Osteocyte (in vitro differentiated cells): ENCODE measurements around the gene SETD4. TPM values are rescaled to one million over a fixed set of nuclear protein-coding genes. Genes with fewer than 3 reads are reported as not detected.

ENCODE experiments used
- DNase-seq: peaks from one replicate; pipeline ENCODE4 v3.0.0; 2021; ENCODE audit warnings: mixed read lengths; ENCODE audit not compliant: unreplicated experiment; ENCODE audit errors: extremely low spot score
- H3K27ac Mint-ChIP-seq: one replicate; pipeline ENCODE4 v1.8.0; 2021; ENCODE audit warnings: mild to moderate bottlenecking, mixed read lengths; ENCODE audit not compliant: unreplicated experiment
- H3K27me3 Mint-ChIP-seq: one replicate; pipeline ENCODE4 v1.8.0; 2021; ENCODE audit warnings: mixed read lengths; ENCODE audit not compliant: unreplicated experiment
- H3K36me3 Mint-ChIP-seq: one replicate; pipeline ENCODE4 v1.8.0; 2021; ENCODE audit warnings: mixed read lengths; ENCODE audit not compliant: unreplicated experiment
- H3K4me1 Mint-ChIP-seq: one replicate; pipeline ENCODE4 v1.8.0; 2021; ENCODE audit warnings: mixed read lengths; ENCODE audit not compliant: unreplicated experiment
- H3K4me3 Mint-ChIP-seq: one replicate; pipeline ENCODE4 v1.8.0; 2021; ENCODE audit warnings: mild to moderate bottlenecking, moderate library complexity, mixed read lengths; ENCODE audit not compliant: unreplicated experiment
- H3K9me3 Mint-ChIP-seq: one replicate; pipeline ENCODE4 v1.8.0; 2021; ENCODE audit warnings: mixed read lengths; ENCODE audit not compliant: unreplicated experiment
- total RNA-seq: library from RNA; stranded (reverse); gene quantifications from 2 replicates; pipeline ENCODE4 v1.2.1, GENCODE V29; 2021
- TF ChIP-seq, protein P1 (sequence below): fragments of 200-600 bp; sonication (generic); IDR thresholded peaks from 2 replicates; pipeline ENCODE4 v1.5.0; 2021; ENCODE audit warnings: antibody characterized with exemption, mild to moderate bottlenecking, moderate library complexity

The SETD4 gene
- total RNA-seq, 1 donor from 2014 or later: 16.6 TPM

GRCh38 chr21:35993875-35994490, 66.3 kb downstream of the SETD4 start:
- no peak for DNase-seq
- Mint-ChIP-seq H3K4me1 (no peaks in the 10 kb centered on the region), H3K36me3 (no peaks in the 10 kb centered on the region), H3K27me3 (peaks cover 34% of the 10 kb centered on the region), H3K27ac (no peak overlapping the region), H3K9me3 (no peaks in the 10 kb centered on the region), H3K4me3 (no peak overlapping the region)
- TF ChIP-seq, protein P1, sequence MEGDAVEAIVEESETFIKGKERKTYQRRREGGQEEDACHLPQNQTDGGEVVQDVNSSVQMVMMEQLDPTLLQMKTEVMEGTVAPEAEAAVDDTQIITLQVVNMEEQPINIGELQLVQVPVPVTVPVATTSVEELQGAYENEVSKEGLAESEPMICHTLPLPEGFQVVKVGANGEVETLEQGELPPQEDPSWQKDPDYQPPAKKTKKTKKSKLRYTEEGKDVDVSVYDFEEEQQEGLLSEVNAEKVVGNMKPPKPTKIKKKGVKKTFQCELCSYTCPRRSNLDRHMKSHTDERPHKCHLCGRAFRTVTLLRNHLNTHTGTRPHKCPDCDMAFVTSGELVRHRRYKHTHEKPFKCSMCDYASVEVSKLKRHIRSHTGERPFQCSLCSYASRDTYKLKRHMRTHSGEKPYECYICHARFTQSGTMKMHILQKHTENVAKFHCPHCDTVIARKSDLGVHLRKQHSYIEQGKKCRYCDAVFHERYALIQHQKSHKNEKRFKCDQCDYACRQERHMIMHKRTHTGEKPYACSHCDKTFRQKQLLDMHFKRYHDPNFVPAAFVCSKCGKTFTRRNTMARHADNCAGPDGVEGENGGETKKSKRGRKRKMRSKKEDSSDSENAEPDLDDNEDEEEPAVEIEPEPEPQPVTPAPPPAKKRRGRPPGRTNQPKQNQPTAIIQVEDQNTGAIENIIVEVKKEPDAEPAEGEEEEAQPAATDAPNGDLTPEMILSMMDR: no peak

- Mint-ChIP-seq H3K4me3 (no peak overlapping the region), H3K4me1 (no peaks in the 10 kb centered on the region), H3K27ac (no peak overlapping the region), H3K36me3 (no peaks in the 10 kb centered on the region), H3K9me3 (no peaks in the 10 kb centered on the region), H3K27me3 (peaks cover 28% of the 10 kb centered on the region)
- TF ChIP-seq, protein P1: no peak
- DNase-seq: no peak
These were observed 69.2 kb downstream of the SETD4 start for GRCh38 chr21:35991131-35991530.

GRCh38 chr21:35990609-35991008, 69.7 kb downstream of the SETD4 start:
- DNase-seq: no peak
- Mint-ChIP-seq H3K4me3 (no peak overlapping the region), H3K4me1 (no peaks in the 10 kb centered on the region), H3K9me3 (no peaks in the 10 kb centered on the region), H3K36me3 (no peaks in the 10 kb centered on the region), H3K27ac (no peak overlapping the region), H3K27me3 (peaks cover 29% of the 10 kb centered on the region)
- TF ChIP-seq, protein P1: no peak

DNA sequence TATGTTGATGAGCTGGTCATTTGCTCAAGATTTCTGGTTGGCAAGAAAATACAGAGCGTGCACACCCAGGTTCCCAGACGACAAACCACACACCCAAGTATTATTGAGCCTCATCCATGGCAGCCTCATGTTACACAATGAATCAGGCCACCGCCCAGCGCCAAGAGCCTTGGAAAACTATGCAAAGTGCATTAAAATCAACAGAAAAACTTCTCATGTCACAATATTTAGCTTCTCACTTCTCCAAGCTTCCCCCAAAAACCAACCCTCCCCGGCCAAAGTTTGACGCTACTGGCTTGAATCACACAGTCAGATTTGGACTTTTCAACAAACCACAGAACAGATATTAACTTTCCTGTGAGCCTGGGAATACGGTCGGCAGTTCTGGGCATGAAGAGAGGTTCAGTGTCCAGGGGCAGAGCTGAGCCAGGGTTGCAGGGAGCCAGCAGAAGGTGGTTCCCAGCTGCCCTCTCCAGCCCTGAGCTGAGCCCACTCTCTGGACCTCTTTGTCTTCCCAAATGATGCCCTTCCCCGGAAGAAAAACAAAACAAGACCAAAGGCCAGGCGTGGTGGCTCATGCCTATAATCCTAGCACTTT, 71.1 kb downstream of the SETD4 start:
- TF ChIP-seq, protein P1: no peak
- Mint-ChIP-seq H3K27ac (no peak overlapping the region), H3K4me3 (no peak overlapping the region), H3K27me3 (peaks cover 38% of the 10 kb centered on the region), H3K4me1 (no peaks in the 10 kb centered on the region), H3K9me3 (no peaks in the 10 kb centered on the region), H3K36me3 (no peaks in the 10 kb centered on the region)
- DNase-seq: no peak

DNA sequence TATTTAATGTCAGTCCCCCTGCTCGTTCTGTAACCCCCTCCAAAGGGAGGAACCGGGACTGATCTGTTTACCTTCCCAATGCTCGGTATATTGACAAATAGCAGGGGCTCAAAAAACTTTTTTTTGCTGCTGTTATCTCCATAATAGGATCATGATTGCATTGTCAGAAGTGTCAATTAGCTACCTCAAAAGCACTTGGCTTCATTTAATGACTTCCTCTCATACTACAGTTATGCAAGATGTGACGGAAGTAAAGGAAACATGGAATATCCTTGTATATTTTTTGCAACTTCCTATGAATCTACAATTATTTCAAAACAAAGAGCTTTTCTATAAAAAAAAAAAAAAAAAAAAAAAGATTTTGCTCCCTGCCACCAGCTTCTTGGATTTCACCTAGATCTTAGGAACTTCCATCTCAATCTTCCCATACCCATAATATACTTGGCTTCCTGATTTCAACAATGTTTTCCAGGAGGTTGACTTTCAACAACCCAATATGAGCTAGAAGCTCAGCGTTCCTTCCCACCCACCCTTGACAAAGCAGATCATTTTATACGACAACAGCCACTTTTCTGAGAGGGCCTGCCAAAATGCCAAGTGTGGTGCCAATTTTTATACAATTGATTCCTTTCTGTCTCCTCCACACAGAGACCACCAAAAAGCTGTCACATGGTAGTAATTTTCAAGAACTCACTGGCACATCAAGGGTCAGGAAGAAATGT, 71.7 kb downstream of the SETD4 start:
- Mint-ChIP-seq H3K27ac (no peak overlapping the region), H3K4me3 (no peak overlapping the region), H3K4me1 (no peaks in the 10 kb centered on the region), H3K36me3 (no peaks in the 10 kb centered on the region), H3K9me3 (peaks cover 4% of the 10 kb centered on the region), H3K27me3 (peaks cover 38% of the 10 kb centered on the region)
- DNase-seq: no peak
- TF ChIP-seq, protein P1: no peak
